G401.6 (cell line): ENCODE measurements around the gene RBM33.

Experiments used
- FAIRE-seq: peaks from 2 replicates; lab custom pipeline; 2012; peaks lifted over from hg19 to GRCh38; lab: Jason Lieb, UNC

Gene RBM33

GRCh38 chr7:155692317-155692716 is 47.9 kb downstream of the RBM33 start:
- no peak for FAIRE-seq

GRCh38 chr7:155693826-155694225 is 49.4 kb downstream of the RBM33 start:
- no peak for FAIRE-seq

GRCh38 chr7:155694851-155695250 is 50.4 kb downstream of the RBM33 start:
- FAIRE-seq: no peak

- no peak for FAIRE-seq
These were observed 52.3 kb downstream of the RBM33 start for GRCh38 chr7:155696747-155697146.

- no peak for FAIRE-seq
These were observed 54.2 kb downstream of the RBM33 start for GRCh38 chr7:155698633-155699032.

- FAIRE-seq: no peak
These were observed 54.7 kb downstream of the RBM33 start for GRCh38 chr7:155699180-155699579.

GRCh38 chr7:155700847-155701246 is 56.4 kb downstream of the RBM33 start:
- FAIRE-seq: no peak

- FAIRE-seq: no peak
These were observed 57.6 kb downstream of the RBM33 start for GRCh38 chr7:155701972-155702544.

GRCh38 chr7:155702616-155703015 is 58.2 kb downstream of the RBM33 start:
- no peak for FAIRE-seq

GRCh38 chr7:155705623-155706360 is 61.3 kb downstream of the RBM33 start:
- no peak for FAIRE-seq

GRCh38 chr7:155706376-155706775 is 61.9 kb downstream of the RBM33 start:
- no peak for FAIRE-seq

- no peak for FAIRE-seq
These were observed 65.0 kb downstream of the RBM33 start for GRCh38 chr7:155709453-155709852.

GRCh38 chr7:155710031-155710430 is 65.6 kb downstream of the RBM33 start:
- no peak for FAIRE-seq

- no peak for FAIRE-seq
These were observed 66.1 kb downstream of the RBM33 start for GRCh38 chr7:155710530-155710929.

- no peak for FAIRE-seq
These were observed 66.6 kb downstream of the RBM33 start for GRCh38 chr7:155711081-155711480.

- FAIRE-seq: no peak
These were observed 68.9 kb downstream of the RBM33 start for GRCh38 chr7:155713384-155713783.

- FAIRE-seq: no peak
These were observed 70.2 kb downstream of the RBM33 start for GRCh38 chr7:155714702-155715101.

- no peak for FAIRE-seq
These were observed 70.8 kb downstream of the RBM33 start for GRCh38 chr7:155715111-155715805.

GRCh38 chr7:155717010-155717744 is 72.7 kb downstream of the RBM33 start:
- no peak for FAIRE-seq

- no peak for FAIRE-seq
These were observed 76.6 kb downstream of the RBM33 start for GRCh38 chr7:155721056-155721455.

GRCh38 chr7:155722118-155722517 is 77.7 kb downstream of the RBM33 start:
- FAIRE-seq: no peak

GRCh38 chr7:155722936-155723335 is 78.5 kb downstream of the RBM33 start:
- FAIRE-seq: no peak
